Measurements from ENCODE around the gene MCTP1. TPM values are rescaled to one million over a fixed set of nuclear protein-coding genes. Genes with fewer than 3 reads are reported as not detected.

MCTP1 gene
- total RNA-seq, 4 donors from 2014 or later: 27.2 to 238 (median 54.5) TPM

DNA sequence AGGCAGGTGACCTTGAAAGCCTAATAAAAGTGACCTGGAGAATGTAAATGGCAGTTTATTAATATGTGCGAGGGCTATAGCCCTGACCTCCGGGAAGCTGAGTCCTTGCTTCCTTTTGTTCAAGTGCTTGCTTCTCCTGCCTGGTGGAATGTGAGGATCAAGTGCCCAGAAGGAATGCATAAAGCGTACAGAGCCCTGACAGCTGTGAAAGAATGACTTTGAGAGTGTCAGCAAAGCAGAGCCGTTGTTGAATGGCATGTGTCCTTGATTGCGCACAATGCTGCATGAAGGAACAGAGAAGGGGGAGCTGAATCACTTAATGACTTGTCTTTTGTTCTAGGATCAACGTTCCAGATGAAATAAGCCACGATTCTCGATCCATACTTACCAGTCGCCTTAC lies 533.4 kb downstream of the MCTP1 start:
- TF ChIP-seq, protein P1, sequence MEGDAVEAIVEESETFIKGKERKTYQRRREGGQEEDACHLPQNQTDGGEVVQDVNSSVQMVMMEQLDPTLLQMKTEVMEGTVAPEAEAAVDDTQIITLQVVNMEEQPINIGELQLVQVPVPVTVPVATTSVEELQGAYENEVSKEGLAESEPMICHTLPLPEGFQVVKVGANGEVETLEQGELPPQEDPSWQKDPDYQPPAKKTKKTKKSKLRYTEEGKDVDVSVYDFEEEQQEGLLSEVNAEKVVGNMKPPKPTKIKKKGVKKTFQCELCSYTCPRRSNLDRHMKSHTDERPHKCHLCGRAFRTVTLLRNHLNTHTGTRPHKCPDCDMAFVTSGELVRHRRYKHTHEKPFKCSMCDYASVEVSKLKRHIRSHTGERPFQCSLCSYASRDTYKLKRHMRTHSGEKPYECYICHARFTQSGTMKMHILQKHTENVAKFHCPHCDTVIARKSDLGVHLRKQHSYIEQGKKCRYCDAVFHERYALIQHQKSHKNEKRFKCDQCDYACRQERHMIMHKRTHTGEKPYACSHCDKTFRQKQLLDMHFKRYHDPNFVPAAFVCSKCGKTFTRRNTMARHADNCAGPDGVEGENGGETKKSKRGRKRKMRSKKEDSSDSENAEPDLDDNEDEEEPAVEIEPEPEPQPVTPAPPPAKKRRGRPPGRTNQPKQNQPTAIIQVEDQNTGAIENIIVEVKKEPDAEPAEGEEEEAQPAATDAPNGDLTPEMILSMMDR (IDR thresholded peaks at IDR 0.05): no peak
- ATAC-seq (ENCODE audit: low FRiP score): no peak
- DNase-seq (ENCODE audit: low spot score): no peak

DNA sequence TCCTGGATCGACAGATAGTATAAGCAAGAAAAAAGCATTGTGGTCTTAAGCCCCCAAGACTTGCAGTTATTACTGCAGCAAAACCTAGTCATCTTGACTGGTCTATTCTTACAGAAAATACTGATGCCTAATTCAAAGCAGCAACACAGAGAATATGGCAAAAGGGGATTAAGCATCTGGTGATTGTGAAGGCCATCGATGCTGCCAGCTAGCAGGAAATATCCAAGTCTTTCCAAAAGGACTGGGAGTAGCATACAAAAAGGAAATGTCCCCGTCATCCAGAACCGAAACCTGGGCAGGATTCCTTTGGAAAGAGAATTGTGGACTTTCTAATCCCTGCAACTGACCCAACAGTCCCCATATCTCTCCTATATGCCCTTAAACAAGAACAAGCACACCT lies 534.2 kb downstream of the MCTP1 start:
- ATAC-seq (ENCODE audit: low FRiP score) (no peak), DNase-seq (ENCODE audit: low spot score) (no peak)
- TF ChIP-seq, protein P1 (IDR thresholded peaks at IDR 0.05): no peak

GRCh38 chr5:94749042-94749441 lies 535.9 kb downstream of the MCTP1 start:
- TF ChIP-seq, protein P1 (IDR thresholded peaks at IDR 0.05): no peak
- no peak for DNase-seq (ENCODE audit: low spot score)
- ATAC-seq (ENCODE audit: low FRiP score): no peak

DNA sequence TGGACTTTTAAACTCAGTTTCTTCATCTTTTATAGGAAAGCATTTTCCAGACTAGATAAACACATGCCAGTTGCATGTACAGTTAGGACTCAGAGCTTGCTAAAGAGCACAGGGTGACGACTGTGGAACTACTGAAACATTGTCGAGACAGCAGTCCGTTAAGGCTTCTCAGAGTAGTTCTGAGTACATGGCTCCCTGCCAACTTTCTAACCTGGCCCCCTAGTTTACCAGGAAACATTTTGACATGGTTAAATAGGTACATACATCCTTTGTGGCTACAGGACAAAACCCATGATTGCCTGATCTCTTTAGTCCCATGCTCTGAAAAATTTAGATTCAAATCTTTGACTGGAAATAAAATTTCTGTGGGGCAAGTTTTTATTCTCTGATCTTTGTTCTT lies 536.7 kb downstream of the MCTP1 start:
- DNase-seq (ENCODE audit: low spot score): no peak
- TF ChIP-seq, protein P1 (IDR thresholded peaks at IDR 0.05): no peak
- ATAC-seq (ENCODE audit: low FRiP score): no peak

DNA sequence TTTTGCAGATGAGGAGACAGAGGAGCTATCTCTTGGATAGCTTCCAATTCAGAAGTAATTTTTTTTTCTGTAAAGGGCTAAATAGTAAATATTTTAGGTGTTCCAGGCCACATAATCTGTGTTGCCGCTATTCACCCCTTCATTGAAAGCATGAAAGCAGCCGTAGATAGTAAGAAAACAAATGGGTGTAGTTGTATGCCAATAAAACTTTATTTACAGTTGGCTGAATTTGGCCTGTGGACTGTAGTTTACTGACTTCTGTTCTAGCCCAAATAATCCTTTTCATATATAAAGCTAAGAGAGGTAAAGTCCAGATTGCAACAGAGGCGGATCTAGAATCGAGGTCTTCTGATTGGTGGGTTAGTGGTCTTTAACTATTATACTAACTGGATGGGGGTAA lies 537.5 kb downstream of the MCTP1 start:
- ATAC-seq (ENCODE audit: low FRiP score) (no peak), DNase-seq (ENCODE audit: low spot score) (no peak)
- TF ChIP-seq, protein P1 (IDR thresholded peaks at IDR 0.05): no peak

DNA sequence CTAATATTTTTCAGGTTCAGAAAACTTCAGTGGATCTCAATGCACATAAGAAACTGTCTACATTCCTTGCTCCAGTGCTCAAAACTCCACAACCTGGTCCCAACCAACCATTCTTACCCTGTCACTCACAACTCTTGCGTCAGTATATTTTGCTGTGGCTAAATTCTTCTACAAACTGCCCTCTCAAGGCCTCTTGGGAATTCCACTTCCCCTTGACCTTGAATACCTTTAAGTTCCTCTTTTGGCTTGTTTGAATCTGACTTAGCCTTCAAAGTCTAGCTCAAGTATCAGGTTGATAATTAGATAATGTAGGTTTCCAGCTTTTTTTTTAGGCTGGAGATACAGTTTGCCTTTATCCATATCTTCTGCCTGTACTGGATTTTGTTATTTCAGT lies 538.2 kb downstream of the MCTP1 start:
- DNase-seq (ENCODE audit: low spot score) (no peak), ATAC-seq (ENCODE audit: low FRiP score) (no peak)
- TF ChIP-seq, protein P1 (IDR thresholded peaks at IDR 0.05): no peak

DNA sequence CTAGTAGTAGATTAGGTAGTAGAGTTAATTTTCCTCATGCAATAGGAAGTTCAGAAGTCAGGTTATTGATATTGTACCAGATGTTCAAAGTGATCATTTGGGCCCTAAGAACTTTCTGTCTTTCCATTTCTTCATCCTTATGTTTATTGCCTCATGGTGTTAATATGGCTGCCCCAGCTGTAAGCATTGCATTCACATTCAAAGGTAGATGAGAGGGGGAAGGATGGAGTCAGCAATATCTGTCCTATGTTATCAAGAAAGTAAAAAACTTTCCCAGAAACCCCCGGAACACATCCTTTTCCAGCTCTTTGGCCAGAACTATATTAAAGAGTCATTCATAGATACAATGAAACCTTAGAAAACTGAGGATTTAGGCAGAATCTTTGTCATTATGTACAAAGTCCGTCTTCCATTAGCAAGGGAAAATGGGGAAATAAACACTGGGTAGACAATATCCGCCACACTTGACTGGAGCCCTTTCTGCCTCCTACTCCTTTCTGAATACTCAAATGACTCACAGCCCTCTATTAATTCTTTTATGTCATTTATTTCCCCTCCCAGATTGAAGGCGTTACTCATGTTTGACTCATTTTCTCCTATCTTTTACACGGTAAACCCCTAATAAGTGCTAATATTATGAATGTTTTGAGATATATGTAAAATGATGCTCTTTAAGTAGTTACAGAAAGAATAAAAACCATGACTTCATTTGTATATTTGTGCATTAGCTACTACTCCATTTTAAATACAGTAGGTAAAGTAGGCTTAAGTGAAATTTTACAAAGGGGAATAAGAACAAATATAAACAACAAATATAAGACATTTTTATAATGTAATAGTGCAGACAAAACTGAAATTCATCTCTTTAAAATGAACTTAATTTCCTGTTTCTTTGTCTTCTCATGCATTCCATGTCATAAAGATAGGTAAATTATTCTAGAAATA lies 538.8 kb downstream of the MCTP1 start:
- no peak for DNase-seq (ENCODE audit: low spot score)
- ATAC-seq (ENCODE audit: low FRiP score): peak; percentile 14
- TF ChIP-seq, protein P1 (IDR thresholded peaks at IDR 0.05): no peak

Data from omental fat pad (tissue), 4 donors.